ENCODE measurements around the gene ZNHIT1.

DNA sequence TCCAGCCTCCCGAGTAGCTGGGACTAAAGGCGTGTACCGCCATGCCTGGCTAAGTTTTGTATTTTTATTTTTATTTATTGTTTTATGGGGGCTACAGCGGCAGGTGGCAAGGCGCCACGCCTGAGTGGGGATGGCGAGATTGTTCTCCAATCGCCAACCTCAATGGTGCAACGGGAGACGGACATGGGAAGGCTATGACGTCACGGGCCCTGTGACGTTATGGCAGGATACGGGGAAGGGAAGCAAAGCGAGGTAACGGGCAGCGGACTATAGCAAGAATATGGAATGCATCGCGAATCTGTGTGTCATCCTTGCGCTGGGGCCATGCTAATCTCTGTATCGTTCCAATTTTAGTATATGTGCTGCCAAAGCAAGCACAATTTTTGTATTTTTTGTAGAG is 51.7 kb downstream of the ZNHIT1 start:
- TF ChIP-seq, protein P1, sequence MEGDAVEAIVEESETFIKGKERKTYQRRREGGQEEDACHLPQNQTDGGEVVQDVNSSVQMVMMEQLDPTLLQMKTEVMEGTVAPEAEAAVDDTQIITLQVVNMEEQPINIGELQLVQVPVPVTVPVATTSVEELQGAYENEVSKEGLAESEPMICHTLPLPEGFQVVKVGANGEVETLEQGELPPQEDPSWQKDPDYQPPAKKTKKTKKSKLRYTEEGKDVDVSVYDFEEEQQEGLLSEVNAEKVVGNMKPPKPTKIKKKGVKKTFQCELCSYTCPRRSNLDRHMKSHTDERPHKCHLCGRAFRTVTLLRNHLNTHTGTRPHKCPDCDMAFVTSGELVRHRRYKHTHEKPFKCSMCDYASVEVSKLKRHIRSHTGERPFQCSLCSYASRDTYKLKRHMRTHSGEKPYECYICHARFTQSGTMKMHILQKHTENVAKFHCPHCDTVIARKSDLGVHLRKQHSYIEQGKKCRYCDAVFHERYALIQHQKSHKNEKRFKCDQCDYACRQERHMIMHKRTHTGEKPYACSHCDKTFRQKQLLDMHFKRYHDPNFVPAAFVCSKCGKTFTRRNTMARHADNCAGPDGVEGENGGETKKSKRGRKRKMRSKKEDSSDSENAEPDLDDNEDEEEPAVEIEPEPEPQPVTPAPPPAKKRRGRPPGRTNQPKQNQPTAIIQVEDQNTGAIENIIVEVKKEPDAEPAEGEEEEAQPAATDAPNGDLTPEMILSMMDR (IDR thresholded peaks at IDR 0.05) = no peak
- TF ChIP-seq POLR2AphosphoS5 (IDR thresholded peaks at IDR 0.05) (no peak), POLR2A (IDR thresholded peaks at IDR 0.05) (no peak), EP300 (IDR thresholded peaks at IDR 0.05) (no peak)
